ENCODE results near the gene RPL27. TPM values are rescaled to one million over a fixed set of nuclear protein-coding genes. Genes with fewer than 3 reads are reported as not detected.

The RPL27 gene
- total RNA-seq, 2 experiments from 2014 or later: 1,923 to 1,951 TPM

GRCh38 chr17:43006639-43007551 lies 8.7 kb downstream of the RPL27 start, which contains the start of gene IFI35:
Gene IFI35, plus strand, starts transcription at chr17:43006784. Its CDS starts 164 bp downstream, at chr17:43006948.
- peaks cover 27% of the 10 kb centered on the region for H3K36me3 ChIP-seq (ENCODE audit: insufficient read depth, low read length)
- Mint-ChIP-seq H3K9me3 (no peaks in the 10 kb centered on the region), H3K27me3 (no peaks in the 10 kb centered on the region), H3K4me3 (peak within 1 kb of the TSS; percentile 99), H3K4me1 (ENCODE audit: low read depth) (peaks cover 18% of the 10 kb centered on the region), H3K27ac (peak within 1 kb of the TSS; percentile 92), H3K36me3 (ENCODE audit: low read depth) (peaks cover 43% of the 10 kb centered on the region)
- H3K27me3 ChIP-seq (ENCODE audit: control insufficient read depth in 1 of 2, insufficient read depth in 2 of 2, low read length in 2 of 2): no peaks in the 10 kb centered on the region
- POLR2A ChIA-PET: interaction anchor here (0.6 to 2.9 kb wide), 11 partner anchors 9 to 382 kb away, joined by 3 to 58 read pairs (median 5); partner anchors contain the start of genes NBR1, RND2, RPL27 and TMEM106A
- intact Hi-C loops (cut with DNase I, micrococcal nuclease): loop anchor here (1.0 to 5.0 kb wide), 5 partner anchors 14 to 332 kb away; partner anchors contain the start of gene TMEM106A (in 1 of the 2)
- CTCF ChIA-PET: interaction anchor here (1.0 to 1.7 kb wide), 4 partner anchors 9 to 477 kb away, joined by 4 to 14 read pairs (median 6); partner anchors contain the start of genes DHX8, NBR1, PTGES3L and RPL27
- peak; percentile 72 for TF ChIP-seq CTCF (IDR thresholded peaks at IDR 0.05)
- no peaks in the 10 kb centered on the region for H3K9me3 ChIP-seq (ENCODE audit: control insufficient read depth in 1 of 2, insufficient read depth in 1 of 2, low read length in 2 of 2)
- peaks cover 33% of the 10 kb centered on the region for H3K4me1 ChIP-seq (ENCODE audit: insufficient read depth, low read length)
- DNase-seq (peak; percentile 77 to 91 (median 83)), ATAC-seq (ENCODE audit: poor library complexity) (peak; percentile 99)
- H3K4me3 ChIP-seq (ENCODE audit: low read length): peak within 1 kb of the TSS; percentile 93
- peak within 1 kb of the TSS; percentile 75 to 88 for H3K27ac ChIP-seq (ENCODE audit: low read depth in 1 of 2, low read length in 2 of 2)

- H3K27me3 ChIP-seq (ENCODE audit: control insufficient read depth in 1 of 2, insufficient read depth in 2 of 2, low read length in 2 of 2): no peaks in the 10 kb centered on the region
- Mint-ChIP-seq H3K4me3 (peak overlapping the region; percentile 30), H3K27me3 (no peaks in the 10 kb centered on the region), H3K27ac (peak overlapping the region; percentile 3), H3K36me3 (ENCODE audit: low read depth) (peaks cover 46% of the 10 kb centered on the region), H3K9me3 (no peaks in the 10 kb centered on the region), H3K4me1 (ENCODE audit: low read depth) (peaks cover 23% of the 10 kb centered on the region)
- POLR2A ChIA-PET: interaction anchor here (3.8 kb wide), 1 partner anchor 12 kb away, joined by 15 read pairs; the partner anchor contains the start of gene RPL27
- no peak overlapping the region for H3K4me3 ChIP-seq (ENCODE audit: low read length)
- CTCF ChIA-PET: no interaction called here
- H3K9me3 ChIP-seq (ENCODE audit: control insufficient read depth in 1 of 2, insufficient read depth in 1 of 2, low read length in 2 of 2): no peaks in the 10 kb centered on the region
- peaks cover 33% of the 10 kb centered on the region for H3K4me1 ChIP-seq (ENCODE audit: insufficient read depth, low read length)
- no peak overlapping the region for H3K27ac ChIP-seq (ENCODE audit: low read depth in 1 of 2, low read length in 2 of 2)
- intact Hi-C loops (cut with DNase I, micrococcal nuclease): no loop called here
- DNase-seq (no peak), ATAC-seq (ENCODE audit: poor library complexity) (no peak)
- no peak for TF ChIP-seq CTCF (IDR thresholded peaks at IDR 0.05)
- peaks cover 32% of the 10 kb centered on the region for H3K36me3 ChIP-seq (ENCODE audit: insufficient read depth, low read length)
These were observed 12.6 kb downstream of the RPL27 start for GRCh38 chr17:43010667-43011308.

- Mint-ChIP-seq H3K27me3 (no peaks in the 10 kb centered on the region), H3K36me3 (ENCODE audit: low read depth) (peaks cover 48% of the 10 kb centered on the region), H3K4me1 (ENCODE audit: low read depth) (peaks cover 16% of the 10 kb centered on the region), H3K27ac (no peak overlapping the region), H3K4me3 (peak overlapping the region; percentile 35), H3K9me3 (no peaks in the 10 kb centered on the region)
- ATAC-seq (ENCODE audit: poor library complexity): no peak
- POLR2A ChIA-PET: interaction anchor here (1.0 to 3.8 kb wide), 4 partner anchors 10 to 356 kb away, joined by 3 to 15 read pairs (median 4); partner anchors contain the start of genes RND2 and RPL27
- DNase-seq: no peak
- CTCF ChIA-PET: no interaction called here
- Histone ChIP-seq H3K36me3 (ENCODE audit: insufficient read depth, low read length) (peaks cover 38% of the 10 kb centered on the region), H3K27me3 (ENCODE audit: control insufficient read depth in 1 of 2, insufficient read depth in 2 of 2, low read length in 2 of 2) (no peaks in the 10 kb centered on the region), H3K9me3 (ENCODE audit: control insufficient read depth in 1 of 2, insufficient read depth in 1 of 2, low read length in 2 of 2) (no peaks in the 10 kb centered on the region), H3K27ac (ENCODE audit: low read depth in 1 of 2, low read length in 2 of 2) (no peak overlapping the region), H3K4me3 (ENCODE audit: low read length) (no peak overlapping the region), H3K4me1 (ENCODE audit: insufficient read depth, low read length) (peaks cover 25% of the 10 kb centered on the region)
- intact Hi-C loops (cut with DNase I, micrococcal nuclease): no loop called here
- TF ChIP-seq CTCF (IDR thresholded peaks at IDR 0.05): no peak
These were observed 13.7 kb downstream of the RPL27 start for GRCh38 chr17:43011728-43012472.

Data from CD4-positive, alpha-beta T cell (primary cell).